NCI-H2196 treated with DMSO at 0.1 percent for 48 hours (cell line): ENCODE results near the gene PROSER1.
"Not testable (repeated sequence)": the region's sequence is repeated elsewhere in the genome, so short reads cannot be mapped to it uniquely, and the experiment has no call there.

ENCODE experiments used
- DNase-seq: peaks from one replicate; lab custom pipeline; 2025; ENCODE audit not compliant: unreplicated experiment; lab: John Stamatoyannopoulos, UW

Gene PROSER1

GRCh38 chr13:39032150-39032549 lies 5.7 kb downstream of the PROSER1 start:
- DNase-seq, result no peak

- DNase-seq, result no peak
Measured at GRCh38 chr13:39025433-39025839, 12.5 kb downstream of the PROSER1 start.

GRCh38 chr13:39023761-39024160 lies 14.1 kb downstream of the PROSER1 start:
- DNase-seq, result no peak

GRCh38 chr13:39023316-39023715 lies 14.6 kb downstream of the PROSER1 start:
- DNase-seq, result no peak

GRCh38 chr13:39020853-39021462 lies 16.9 kb downstream of the PROSER1 start:
- no peak for DNase-seq

GRCh38 chr13:39016787-39017186 lies 21.1 kb downstream of the PROSER1 start:
- peak; percentile 2 for DNase-seq

GRCh38 chr13:39016087-39016486 lies 21.8 kb downstream of the PROSER1 start:
- no peak for DNase-seq

GRCh38 chr13:39013462-39013861 lies 24.4 kb downstream of the PROSER1 start:
- no peak for DNase-seq

- no peak for DNase-seq
Measured at GRCh38 chr13:39012608-39013007, 25.3 kb downstream of the PROSER1 start.

- not testable (repeated sequence) for DNase-seq
Measured at GRCh38 chr13:39006371-39007111, 31.3 kb downstream of the PROSER1 start.

- no peak for DNase-seq
Measured at GRCh38 chr13:38998739-38999138, 39.1 kb downstream of the PROSER1 start.

GRCh38 chr13:38993381-38993780 lies 44.5 kb downstream of the PROSER1 start:
- DNase-seq, result no peak

GRCh38 chr13:38990693-38991092 lies 47.2 kb downstream of the PROSER1 start, which contains the start of gene STOML3:
STOML3 (minus strand) TSS chr13:38990831; CDS start chr13:38990721, 110 bp downstream.
- no peak for DNase-seq

- DNase-seq, result no peak
Measured at GRCh38 chr13:38981096-38981495, 56.8 kb downstream of the PROSER1 start.

GRCh38 chr13:38980750-38981078 lies 57.2 kb downstream of the PROSER1 start:
- DNase-seq, result no peak

- no peak for DNase-seq
Measured at GRCh38 chr13:38979891-38980749, 57.8 kb downstream of the PROSER1 start.

GRCh38 chr13:38970380-38971051 lies 67.4 kb downstream of the PROSER1 start:
- no peak for DNase-seq

- DNase-seq, result no peak
Measured at GRCh38 chr13:38969187-38969586, 68.7 kb downstream of the PROSER1 start.

- no peak for DNase-seq
Measured at GRCh38 chr13:38967446-38967845, 70.4 kb downstream of the PROSER1 start.

GRCh38 chr13:38965281-38965680 lies 72.6 kb downstream of the PROSER1 start:
- DNase-seq, result no peak

- DNase-seq, result no peak
Measured at GRCh38 chr13:38960175-38960574, 77.7 kb downstream of the PROSER1 start.
